GM19193 (cell line): Measurements from ENCODE around the gene SYNE3.

Source experiments
- POLR2A ChIP-seq: IDR thresholded peaks from 4 replicates; pipeline ENCODE4 v1.6.1; 2011; ENCODE audit not compliant: insufficient read depth, insufficient read length; ENCODE audit errors: extremely low read depth

The SYNE3 gene

GRCh38 chr14:95535226-95536021, 19.0 kb upstream of the SYNE3 start:
- no peak for TF ChIP-seq POLR2A

DNA sequence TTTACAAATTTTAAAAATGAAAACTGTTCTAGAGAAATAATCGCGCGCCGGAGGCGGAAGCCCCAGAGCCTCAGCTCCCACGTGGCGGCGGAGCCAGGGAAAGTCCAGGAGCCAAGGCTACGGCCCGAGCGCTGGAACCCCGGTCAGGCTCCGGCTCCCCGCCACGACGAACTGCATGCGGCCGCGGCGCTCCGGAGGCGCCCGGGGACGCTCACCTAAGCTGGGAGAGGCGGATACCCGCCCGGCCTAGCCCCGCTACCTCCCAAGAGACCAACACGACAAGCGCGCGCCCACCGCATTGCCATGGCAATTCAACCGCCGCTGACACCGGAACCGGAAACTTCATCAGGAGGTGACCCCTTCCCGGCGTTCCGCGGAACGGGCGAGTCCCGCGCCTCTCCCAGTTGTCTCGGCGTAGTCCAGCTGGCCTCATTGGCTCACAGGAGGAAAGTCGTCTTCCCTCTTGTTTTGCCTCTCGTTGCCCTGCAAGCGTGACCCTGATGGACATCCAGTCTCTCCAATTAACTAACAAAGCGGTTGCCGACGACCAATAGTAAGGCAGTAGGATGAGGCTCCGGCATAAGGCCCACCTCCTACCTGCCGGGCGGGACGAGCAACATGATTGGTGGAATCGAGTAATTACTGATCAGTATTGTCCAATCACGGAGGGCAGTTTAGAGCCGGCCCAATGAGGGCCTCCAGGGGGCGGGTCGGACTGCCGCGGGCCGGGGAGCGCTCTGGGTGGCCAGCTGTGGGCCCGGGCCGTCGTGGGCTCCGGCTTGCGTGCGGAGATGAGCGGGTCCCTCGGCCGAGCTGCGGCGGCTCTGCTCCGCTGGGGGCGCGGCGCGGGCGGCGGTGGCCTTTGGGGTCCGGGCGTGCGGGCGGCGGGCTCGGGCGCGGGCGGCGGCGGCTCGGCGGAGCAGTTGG, 18.1 kb upstream of the SYNE3 start, which contains the start of gene GLRX5:
GLRX5 (plus strand) TSS at position 752 of the 927 bp plus-strand sequence; CDS start at position 792, 40 bp downstream.
- TF ChIP-seq POLR2A, result peak; percentile 66

DNA sequence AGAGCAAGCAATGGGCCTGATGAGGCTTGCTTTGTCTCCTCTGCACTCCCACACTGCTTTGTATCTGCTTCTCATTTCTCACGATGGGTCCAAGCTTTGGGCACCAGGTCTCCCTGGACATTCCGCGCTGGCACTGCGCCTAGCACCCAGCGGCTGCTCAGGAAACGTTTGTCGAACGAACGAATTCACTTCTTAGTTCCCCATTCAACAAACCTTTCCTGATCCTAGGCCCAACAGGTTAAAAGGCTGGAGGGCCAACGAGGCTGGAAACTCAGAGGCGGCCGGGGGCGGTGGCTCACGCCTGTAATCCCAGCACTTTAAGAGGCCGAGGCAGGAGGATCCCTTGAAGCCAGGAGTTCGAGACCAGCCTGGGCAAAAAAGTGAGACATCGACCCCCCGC, 17.4 kb upstream of the SYNE3 start:
- TF ChIP-seq POLR2A, result no peak

DNA sequence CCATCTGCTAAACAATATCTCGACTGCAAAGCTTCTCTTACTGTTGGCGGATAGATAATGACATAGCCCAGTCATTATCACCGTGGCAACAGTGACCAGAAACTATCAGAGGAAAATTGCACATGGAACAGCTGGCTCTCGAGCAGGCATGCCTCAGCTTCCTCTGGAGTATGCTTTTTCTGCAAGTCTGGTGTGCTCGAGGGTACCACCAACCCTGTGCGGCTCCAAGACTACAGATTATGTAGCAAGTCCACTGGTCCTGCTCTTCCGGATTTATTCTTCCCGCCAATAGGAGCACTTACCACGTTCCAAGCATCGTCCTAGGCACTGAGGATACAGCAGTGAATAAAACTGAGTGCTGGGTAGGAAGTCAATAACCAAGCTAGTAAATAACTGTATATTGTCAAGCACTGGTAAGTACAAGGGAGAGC, 17.0 kb upstream of the SYNE3 start:
- no peak for TF ChIP-seq POLR2A

- no peak for TF ChIP-seq POLR2A
These were observed 15.5 kb upstream of the SYNE3 start for GRCh38 chr14:95531969-95532368.

GRCh38 chr14:95531473-95531872, 15.0 kb upstream of the SYNE3 start:
- TF ChIP-seq POLR2A, result no peak

DNA sequence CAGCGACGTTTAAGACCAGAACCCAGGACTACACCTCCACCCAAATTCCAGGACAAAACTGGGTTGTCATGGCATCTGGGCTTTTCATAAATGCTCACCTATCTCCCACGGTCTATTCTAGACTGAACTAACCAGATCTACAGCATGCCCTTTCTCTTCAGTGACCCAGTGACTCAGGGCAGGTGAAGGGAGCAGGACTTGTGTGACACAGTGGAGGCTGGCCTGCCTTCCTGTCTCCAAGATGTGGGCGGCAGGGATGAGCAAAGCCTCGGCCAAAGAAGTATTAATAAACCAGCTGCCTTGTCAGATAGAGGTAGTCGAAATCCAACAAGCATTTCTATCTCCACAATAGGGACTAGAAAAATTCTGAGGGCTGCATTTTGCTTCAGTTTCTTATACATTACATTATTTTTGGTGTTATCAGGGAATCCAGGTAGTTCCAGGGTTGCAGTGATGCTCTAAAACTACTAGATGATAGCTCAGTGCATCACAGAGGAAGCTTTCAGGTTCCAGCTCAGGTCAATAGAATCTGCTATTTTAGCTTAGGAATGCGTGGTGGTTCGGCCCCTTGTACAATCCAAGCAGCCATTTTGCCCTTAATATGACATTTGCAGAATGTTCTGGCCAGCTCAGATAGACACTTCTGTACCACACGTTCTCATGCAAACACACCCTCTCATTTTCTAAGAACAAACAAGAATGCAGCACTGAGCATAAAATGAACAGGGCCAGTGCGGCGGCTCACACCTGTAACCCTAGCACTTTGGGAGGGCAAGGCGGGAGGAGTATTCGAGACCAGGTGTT, 14.2 kb upstream of the SYNE3 start:
- TF ChIP-seq POLR2A, result no peak

GRCh38 chr14:95529216-95529615, 12.8 kb upstream of the SYNE3 start:
- TF ChIP-seq POLR2A, result no peak

- TF ChIP-seq POLR2A, result no peak
These were observed 11.0 kb upstream of the SYNE3 start for GRCh38 chr14:95527387-95528002.

DNA sequence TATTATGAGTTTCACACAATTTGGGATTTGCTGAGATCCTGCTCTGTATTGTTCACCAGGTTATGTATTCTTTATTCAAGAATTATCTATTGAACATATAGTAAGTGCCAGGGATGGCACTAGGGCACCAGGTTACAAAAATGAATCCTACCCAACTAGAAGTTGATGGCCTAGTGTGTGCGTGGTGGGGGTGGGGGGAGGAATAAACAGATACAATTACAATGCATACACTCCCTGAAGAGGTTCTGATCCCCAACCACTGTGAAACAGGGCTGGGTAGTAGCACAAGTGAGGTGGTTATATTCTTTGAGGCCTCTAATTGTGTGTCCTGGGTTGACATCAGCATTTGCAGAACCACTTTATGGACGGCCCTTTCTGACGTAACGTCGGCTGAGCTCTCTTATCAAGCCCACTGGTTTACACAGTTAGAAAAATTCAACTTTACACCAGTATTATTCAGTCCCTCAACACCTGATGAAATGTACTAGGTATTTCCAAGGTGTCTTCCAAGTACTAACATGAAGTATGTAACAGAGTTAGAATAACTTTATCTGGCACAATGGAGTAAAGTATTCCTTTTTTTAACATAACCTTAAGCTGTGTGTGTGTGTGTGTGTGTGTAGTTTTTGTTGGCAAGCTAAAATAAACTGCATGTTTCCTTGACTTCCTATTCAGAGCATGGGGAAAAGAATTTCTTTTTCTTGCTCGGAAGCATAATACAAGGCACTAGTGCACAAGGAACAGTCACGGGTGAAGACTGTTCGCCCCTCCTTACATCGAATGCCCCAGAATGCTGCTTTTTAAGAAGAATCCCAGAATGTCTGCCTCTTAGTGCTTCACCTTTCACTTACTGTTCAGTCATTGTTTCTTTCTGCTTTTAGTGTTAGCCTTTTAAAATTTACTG, 10.3 kb upstream of the SYNE3 start:
- no peak for TF ChIP-seq POLR2A

GRCh38 chr14:95525999-95526398, 9.5 kb upstream of the SYNE3 start:
- no peak for TF ChIP-seq POLR2A

- no peak for TF ChIP-seq POLR2A
These were observed 8.5 kb upstream of the SYNE3 start for GRCh38 chr14:95524706-95525512.
